Muscle layer of colon (tissue), 2 donors: Measurements from ENCODE around the gene S100A16.

ENCODE experiments used
- H3K27ac ChIP-seq: one replicate; pipeline ENCODE4 v1.7.0; 2013; ENCODE audit warnings: low read depth, mild to moderate bottlenecking, low read length, moderate library complexity
- H3K27me3 ChIP-seq, 2 donors: one replicate each; pipeline ENCODE4 v1.7.0; 2013; ENCODE audit warnings: low read length in 2 of 2, mild to moderate bottlenecking in 2 of 2; ENCODE audit not compliant: insufficient read depth in 2 of 2, control insufficient read depth in 1 of 2
- H3K36me3 ChIP-seq: one replicate; pipeline ENCODE4 v1.7.0; 2013; ENCODE audit warnings: mild to moderate bottlenecking, low read length; ENCODE audit not compliant: insufficient read depth
- H3K4me1 ChIP-seq: one replicate; pipeline ENCODE4 v1.7.0; 2013; ENCODE audit warnings: mild to moderate bottlenecking, low read length; ENCODE audit not compliant: insufficient read depth
- H3K4me3 ChIP-seq, 2 donors: one replicate each; pipeline ENCODE4 v1.7.0; 2013; ENCODE audit warnings: low read length in 2 of 2, low read depth in 1 of 2, mild to moderate bottlenecking in 1 of 2, moderate library complexity in 1 of 2
- H3K9ac ChIP-seq: one replicate; pipeline ENCODE4 v1.7.0; 2013; ENCODE audit warnings: low read length
- H3K9me3 ChIP-seq: one replicate; pipeline ENCODE4 v1.7.0; 2013; ENCODE audit warnings: mild to moderate bottlenecking, low read length
- donor health status: abdominal sarcoma.
- donor health status: Adenocarcinoma of cecum.

Gene S100A16

GRCh38 chr1:153626904-153627714 lies 14.2 kb upstream of the S100A16 start, which contains the start of gene S100A13:
S100A13 (minus strand) TSS chr1:153627505; CDS start chr1:153626472, 1,033 bp downstream.
- H3K27ac ChIP-seq, result peak within 1 kb of the TSS; percentile 83
- H3K4me1 ChIP-seq, result peaks cover 45% of the 10 kb centered on the region
- peaks cover 5% of the 10 kb centered on the region for H3K36me3 ChIP-seq
- H3K27me3 ChIP-seq, result no peaks in the 10 kb centered on the region
- peak within 1 kb of the TSS; percentile 27 to 87 for H3K4me3 ChIP-seq
- peak within 1 kb of the TSS; percentile 82 for H3K9ac ChIP-seq
- H3K9me3 ChIP-seq, result no peaks in the 10 kb centered on the region

- peak overlapping the region; percentile 82 for H3K9ac ChIP-seq
- H3K36me3 ChIP-seq, result peaks cover 5% of the 10 kb centered on the region
- peaks cover 45% of the 10 kb centered on the region for H3K4me1 ChIP-seq
These were observed 13.6 kb upstream of the S100A16 start for GRCh38 chr1:153626477-153626903.

GRCh38 chr1:153624965-153625611 lies 12.2 kb upstream of the S100A16 start:
- no peaks in the 10 kb centered on the region for H3K27me3 ChIP-seq
- H3K36me3 ChIP-seq, result peaks cover 5% of the 10 kb centered on the region
- peak overlapping the region; percentile 37 for H3K27ac ChIP-seq
- H3K4me1 ChIP-seq, result peaks cover 45% of the 10 kb centered on the region
- H3K9me3 ChIP-seq, result no peaks in the 10 kb centered on the region
- H3K4me3 ChIP-seq, result peak overlapping the region in 1 of 2 donors; percentile 27
- no peak overlapping the region for H3K9ac ChIP-seq

More at GRCh38 chr1:153626477-153626903, 13.6 kb upstream of the S100A16 start:
- no peaks in the 10 kb centered on the region for H3K9me3 ChIP-seq
- H3K27me3 ChIP-seq, result no peaks in the 10 kb centered on the region
- peak overlapping the region; percentile 27 to 87 for H3K4me3 ChIP-seq
- H3K27ac ChIP-seq, result peak overlapping the region; percentile 83

GRCh38 chr1:153623101-153623500 lies 10.2 kb upstream of the S100A16 start:
- H3K9ac ChIP-seq, result no peak overlapping the region
- no peak overlapping the region for H3K4me3 ChIP-seq
- no peak overlapping the region for H3K27ac ChIP-seq
- H3K4me1 ChIP-seq, result peaks cover 44% of the 10 kb centered on the region
- H3K36me3 ChIP-seq, result peaks cover 5% of the 10 kb centered on the region
- no peaks in the 10 kb centered on the region for H3K27me3 ChIP-seq
- no peaks in the 10 kb centered on the region for H3K9me3 ChIP-seq

- Histone ChIP-seq H3K9ac (no peak overlapping the region), H3K27me3 (no peaks in the 10 kb centered on the region), H3K27ac (no peak overlapping the region), H3K9me3 (no peaks in the 10 kb centered on the region), H3K4me3 (no peak overlapping the region), H3K4me1 (peaks cover 7% of the 10 kb centered on the region), H3K36me3 (peaks cover 5% of the 10 kb centered on the region)
These were observed 6.2 kb upstream of the S100A16 start for GRCh38 chr1:153619171-153619570.

GRCh38 chr1:153617663-153618062 lies 4.7 kb upstream of the S100A16 start:
- Histone ChIP-seq H3K4me3 (no peak overlapping the region), H3K9ac (no peak overlapping the region), H3K27ac (no peak overlapping the region), H3K9me3 (no peaks in the 10 kb centered on the region), H3K4me1 (peaks cover 7% of the 10 kb centered on the region), H3K36me3 (peaks cover 5% of the 10 kb centered on the region), H3K27me3 (no peaks in the 10 kb centered on the region)

GRCh38 chr1:153616917-153617311 lies 4.0 kb upstream of the S100A16 start:
- no peaks in the 10 kb centered on the region for H3K27me3 ChIP-seq
- peaks cover 7% of the 10 kb centered on the region for H3K4me1 ChIP-seq
- H3K4me3 ChIP-seq, result no peak overlapping the region
- no peaks in the 10 kb centered on the region for H3K9me3 ChIP-seq
- no peak overlapping the region for H3K27ac ChIP-seq
- H3K36me3 ChIP-seq, result no peaks in the 10 kb centered on the region
- no peak overlapping the region for H3K9ac ChIP-seq

- Histone ChIP-seq H3K36me3 (no peaks in the 10 kb centered on the region), H3K27ac (no peak within 1 kb of the TSS), H3K27me3 (no peaks in the 10 kb centered on the region), H3K9me3 (no peaks in the 10 kb centered on the region), H3K4me3 (no peak within 1 kb of the TSS), H3K4me1 (peaks cover 13% of the 10 kb centered on the region), H3K9ac (no peak within 1 kb of the TSS)
These were observed 3.4 kb upstream of the S100A16 start, which contains the start of gene S100A14 for GRCh38 chr1:153616144-153616916. S100A14 (minus strand) TSS chr1:153616325; CDS start chr1:153615858, 467 bp downstream.

- Histone ChIP-seq H3K4me3 (no peak overlapping the region), H3K36me3 (no peaks in the 10 kb centered on the region), H3K9me3 (no peaks in the 10 kb centered on the region), H3K27ac (no peak overlapping the region), H3K9ac (no peak overlapping the region), H3K27me3 (no peaks in the 10 kb centered on the region), H3K4me1 (peaks cover 21% of the 10 kb centered on the region)
These were observed 2.5 kb upstream of the S100A16 start for GRCh38 chr1:153615406-153615805.

GRCh38 chr1:153614906-153615305 lies 2.0 kb upstream of the S100A16 start:
- H3K4me3 ChIP-seq, result no peak overlapping the region
- no peak overlapping the region for H3K27ac ChIP-seq
- H3K27me3 ChIP-seq, result no peaks in the 10 kb centered on the region
- no peaks in the 10 kb centered on the region for H3K9me3 ChIP-seq
- H3K9ac ChIP-seq, result no peak overlapping the region
- peaks cover 26% of the 10 kb centered on the region for H3K4me1 ChIP-seq
- H3K36me3 ChIP-seq, result no peaks in the 10 kb centered on the region
